GM12872 (cell line): ENCODE results near the gene TMA7B.

Experiments used
- CTCF ChIP-seq: IDR thresholded peaks from 3 replicates; pipeline ENCODE4 v1.5.1; 2011; ENCODE audit warnings: low read depth, mild to moderate bottlenecking, low read length, moderate library complexity; ENCODE audit not compliant: insufficient read depth

TMA7B gene

DNA sequence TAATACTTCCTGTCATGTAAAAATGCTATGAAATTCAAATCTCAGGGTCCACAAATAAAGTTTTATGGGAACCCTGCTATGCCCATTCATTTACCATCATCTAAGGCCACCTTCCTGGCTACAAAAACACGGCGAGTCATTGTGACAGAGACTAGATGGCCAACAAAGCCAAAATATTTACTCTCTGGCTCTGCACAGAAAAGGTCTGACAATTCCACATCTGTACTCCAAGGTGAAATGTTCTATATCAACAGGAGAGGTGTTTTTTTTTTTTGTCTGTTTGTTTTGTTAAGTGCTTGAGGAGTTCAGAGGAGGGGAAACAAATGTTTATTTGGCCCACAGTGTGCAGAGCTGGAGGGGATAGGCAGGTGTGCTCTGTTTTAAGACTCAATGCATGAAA is 18.6 kb upstream of the TMA7B start:
- TF ChIP-seq CTCF: no peak

DNA sequence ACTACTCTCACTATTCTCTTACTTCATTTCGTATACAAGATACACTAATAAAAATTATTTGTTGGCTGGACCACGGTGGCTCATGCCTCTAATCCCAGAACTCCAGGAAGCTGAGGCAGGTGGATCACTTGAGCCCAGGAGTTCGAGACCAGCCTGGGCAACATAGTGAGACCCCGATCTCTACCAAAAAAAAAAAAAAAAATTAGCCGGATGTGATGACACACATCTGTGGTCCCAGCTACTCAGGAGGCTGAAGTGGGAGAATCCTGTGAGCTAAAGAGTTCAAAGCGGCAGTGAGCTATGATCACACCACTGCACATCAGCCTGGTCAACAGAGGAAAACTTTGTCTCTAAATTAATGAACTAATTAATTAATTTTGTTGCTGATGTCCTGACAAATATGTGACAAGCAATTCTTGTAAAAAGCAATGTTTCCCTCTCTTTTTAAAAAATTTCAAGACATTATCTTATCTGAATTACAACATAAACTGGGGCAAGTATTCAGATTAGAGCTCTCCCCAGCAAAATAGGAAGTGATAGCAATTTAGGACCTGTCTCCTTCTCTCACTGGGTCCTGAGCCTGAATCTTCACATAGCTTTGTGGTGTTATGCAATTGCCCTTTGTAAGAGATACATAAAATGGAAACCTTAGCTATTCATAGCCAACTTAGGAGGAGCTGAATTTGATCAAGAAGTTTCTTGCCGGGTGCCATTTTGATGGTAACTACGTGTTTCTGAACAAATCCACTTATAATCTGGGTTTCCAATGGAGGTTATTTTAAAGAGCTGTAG is 17.6 kb upstream of the TMA7B start:
- no peak for TF ChIP-seq CTCF

DNA sequence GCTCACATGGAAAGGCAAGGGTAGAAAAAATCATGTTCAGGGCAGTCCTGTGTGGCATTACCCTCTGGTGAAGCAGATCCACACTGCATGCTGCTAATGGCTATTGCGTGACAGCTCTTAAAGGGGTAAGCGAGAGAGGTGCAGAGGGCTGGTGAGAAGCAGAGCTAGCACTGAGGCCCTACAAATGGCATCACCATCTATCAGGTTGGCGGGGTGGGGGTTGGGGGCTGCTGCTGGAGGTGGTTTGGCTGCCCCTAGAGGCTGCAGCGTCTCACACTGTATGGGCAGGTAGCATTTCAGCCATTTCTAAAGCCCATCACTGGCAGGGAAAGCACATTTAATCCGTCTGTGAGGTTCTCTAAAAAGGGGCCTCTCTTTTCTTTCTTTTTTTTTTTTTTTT is 16.9 kb upstream of the TMA7B start:
- TF ChIP-seq CTCF: peak; percentile 44

GRCh38 chr22:39943953-39944872 is 16.0 kb upstream of the TMA7B start:
- TF ChIP-seq CTCF: no peak

GRCh38 chr22:39946126-39946502 is 14.1 kb upstream of the TMA7B start:
- no peak for TF ChIP-seq CTCF

GRCh38 chr22:39946503-39947219 is 13.5 kb upstream of the TMA7B start:
- TF ChIP-seq CTCF: no peak
